Psoas muscle (tissue), 8 donors: ENCODE results near the gene ERAS. TPM values are rescaled to one million over a fixed set of nuclear protein-coding genes. Genes with fewer than 3 reads are reported as not detected.

ENCODE experiments used
- ATAC-seq, 4 donors: fragments of 200-7000 bp; cut with Tn5 transposase; one replicate each; pipeline ENCODE4 v1.9.1; 2020; ENCODE audit warnings: moderate library complexity in 3 of 4, mild to moderate bottlenecking in 2 of 4
- DNase-seq, 2 donors: peaks; one replicate each; pipeline ENCODE4 v3.0.0-alpha.2; 2020
- H3K27ac ChIP-seq: fragments of 200-600 bp; one replicate; pipeline ENCODE4 v1.8.0; 2022
- H3K27me3 ChIP-seq, 3 donors: fragments of 200-600 bp in 1 of 3; one replicate each; pipeline versions ENCODE4 v1.6.1 to v1.8.0; 2013 to 2022; ENCODE audit warnings: low read length in 2 of 3, mild to moderate bottlenecking in 2 of 3, moderate library complexity in 1 of 3; ENCODE audit not compliant: insufficient read depth in 3 of 3
- H3K36me3 ChIP-seq, 2 donors: fragments of 200-600 bp in 1 of 2; one replicate each; pipeline versions ENCODE4 v1.6.1 to v1.8.0; 2013 to 2022; ENCODE audit warnings: low read depth in 1 of 2, mild to moderate bottlenecking in 1 of 2, moderate library complexity in 1 of 2; ENCODE audit not compliant: insufficient read depth in 1 of 2
- H3K4me1 ChIP-seq: fragments of 200-600 bp; one replicate; pipeline ENCODE4 v1.8.0; 2022
- H3K4me3 ChIP-seq: fragments of 200-600 bp; one replicate; pipeline ENCODE4 v1.8.0; 2022; ENCODE audit warnings: mild to moderate bottlenecking
- H3K9me3 ChIP-seq: fragments of 200-600 bp; one replicate; pipeline ENCODE4 v1.8.0; 2022
- WGBS, 3 donors: extraction: QIAGEN DNeasy Blood & Tissue Kit; methylation state at CpG; one replicate each; pipeline versions ENCODE4 v1.1.6 to v1.1.7; 2013; 5-methylcytosine and 5-hydroxymethylcytosine counted together
- intact Hi-C, 2 donors: fragments of 100-400 bp; cut with DNase I; formaldehyde crosslinking; loops; one replicate each; pipeline versions ENCODE4 v1.11.0 to v1.14.2; 2022
- polyA plus RNA-seq, 3 donors: library from polyadenylated mRNA; stranded (reverse); fragments of 200-250 nt; gene quantifications; one replicate each; pipeline ENCODE4 v1.2.3, GENCODE V29; 2013
- total RNA-seq, 4 donors: library from RNA; stranded (reverse); fragmentation: NEBNext Ultra II Directional in 2 of 4; extraction: Animal tissue kit (Norgen Biotek cat#: 25700) in 2 of 4; gene quantifications; one replicate each; pipeline versions ENCODE4 v1.2.1 to v1.2.4, GENCODE V29; 2021 to 2023
- TF ChIP-seq, protein P1 (sequence below): fragments of 200-600 bp; IDR thresholded peaks from one replicate; pipeline ENCODE4 v1.8.0; 2022; ENCODE audit warnings: antibody characterized with exemption
- donor health status: healthy with polysubstance abuse.
- donor health status: DM: no; HTN: no; CAD: no; lungs with moderate emphysema.
- donor health status: Bipolar disorder and iron deficiency.
- donor health status: healthy.
- donor health status: DM: yes; HTN: yes; CAD: no.
- donor health status: DM: no; HTN: no; CAD: no.
- donor health status: DM: no; HTN: no; CAD: no.
- donor health status: DM: yes; HTN: yes; CAD: no.

ERAS gene
- total and polyA plus RNA-seq, 7 donors: not detected

DNA sequence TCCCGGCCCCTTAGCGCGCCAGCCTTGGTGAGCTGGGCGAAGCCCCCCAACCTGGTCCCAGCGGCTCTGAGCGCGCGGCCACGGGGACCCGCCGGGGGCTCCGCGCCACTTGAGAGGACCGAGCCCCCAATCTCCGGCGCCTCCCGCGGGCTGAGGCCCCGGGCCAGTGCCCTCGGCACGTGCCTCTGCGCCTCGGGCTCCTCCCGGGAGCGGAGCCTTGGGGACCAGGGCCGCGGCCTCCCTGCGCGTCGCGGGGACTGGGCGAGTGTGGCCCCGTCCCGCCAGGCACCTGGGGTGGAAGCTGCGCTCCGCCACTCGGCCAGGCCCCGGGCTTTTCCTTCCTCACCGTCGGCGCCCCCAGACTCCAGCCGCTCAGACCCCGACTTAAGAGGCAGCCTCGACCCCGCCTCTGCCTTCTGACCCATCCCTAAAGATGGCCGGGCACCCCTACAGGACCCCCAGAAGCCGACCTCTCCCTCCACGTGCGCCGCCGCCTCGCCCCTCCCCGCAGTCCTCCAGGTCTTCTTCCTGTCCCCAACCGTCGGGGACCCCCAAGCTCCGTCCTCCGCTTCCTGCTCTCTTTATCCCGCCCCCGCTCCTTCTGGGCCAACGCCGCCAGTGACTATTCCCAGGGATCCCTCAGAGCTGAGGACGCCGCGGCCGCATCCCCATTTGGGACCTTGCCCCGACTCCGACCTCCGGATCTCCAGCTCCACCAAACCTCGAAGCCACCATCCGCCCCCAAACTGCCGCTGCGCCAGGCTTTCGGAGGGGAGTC, 752 bp downstream of the ERAS start:
- Histone ChIP-seq H3K4me3 (no peak overlapping the region), H3K4me1 (no peaks in the 10 kb centered on the region), H3K27ac (no peak overlapping the region), H3K27me3 (peaks cover 0 to 26% (median 3%) of the 10 kb centered on the region in 3 donors), H3K36me3 (peaks cover 0 to 24% of the 10 kb centered on the region in 2 donors), H3K9me3 (no peaks in the 10 kb centered on the region)
- ATAC-seq: no peak
- intact Hi-C loops: no loop called here
- WGBS, 3 donors: 33 to 65% (median 48%) methylated on average over 26 to 73 of the region's 73 CpGs
- no peak for DNase-seq
- TF ChIP-seq, protein P1, sequence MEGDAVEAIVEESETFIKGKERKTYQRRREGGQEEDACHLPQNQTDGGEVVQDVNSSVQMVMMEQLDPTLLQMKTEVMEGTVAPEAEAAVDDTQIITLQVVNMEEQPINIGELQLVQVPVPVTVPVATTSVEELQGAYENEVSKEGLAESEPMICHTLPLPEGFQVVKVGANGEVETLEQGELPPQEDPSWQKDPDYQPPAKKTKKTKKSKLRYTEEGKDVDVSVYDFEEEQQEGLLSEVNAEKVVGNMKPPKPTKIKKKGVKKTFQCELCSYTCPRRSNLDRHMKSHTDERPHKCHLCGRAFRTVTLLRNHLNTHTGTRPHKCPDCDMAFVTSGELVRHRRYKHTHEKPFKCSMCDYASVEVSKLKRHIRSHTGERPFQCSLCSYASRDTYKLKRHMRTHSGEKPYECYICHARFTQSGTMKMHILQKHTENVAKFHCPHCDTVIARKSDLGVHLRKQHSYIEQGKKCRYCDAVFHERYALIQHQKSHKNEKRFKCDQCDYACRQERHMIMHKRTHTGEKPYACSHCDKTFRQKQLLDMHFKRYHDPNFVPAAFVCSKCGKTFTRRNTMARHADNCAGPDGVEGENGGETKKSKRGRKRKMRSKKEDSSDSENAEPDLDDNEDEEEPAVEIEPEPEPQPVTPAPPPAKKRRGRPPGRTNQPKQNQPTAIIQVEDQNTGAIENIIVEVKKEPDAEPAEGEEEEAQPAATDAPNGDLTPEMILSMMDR: no peak

DNA sequence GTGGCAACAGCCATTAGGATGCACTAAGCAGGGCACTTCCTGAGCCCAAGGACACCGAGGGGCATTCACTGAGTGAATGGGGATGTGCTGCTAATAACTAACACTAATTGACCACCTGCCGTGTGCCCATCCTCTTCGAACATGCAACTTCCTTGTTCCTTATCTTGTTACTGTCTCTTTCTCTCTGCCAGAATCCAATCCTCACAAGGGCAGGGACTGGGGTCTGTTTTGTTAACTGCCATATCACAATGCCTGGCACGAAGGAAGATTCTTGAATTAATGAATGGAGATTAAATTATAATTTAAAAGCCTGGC, 1.3 kb downstream of the ERAS start:
- 48 to 66% (median 60%) methylated on average over 2 to 4 of the region's 4 CpGs for WGBS, 3 donors
- Histone ChIP-seq H3K27ac (no peak overlapping the region), H3K27me3 (peaks cover 0 to 29% (median 3%) of the 10 kb centered on the region in 3 donors), H3K36me3 (peaks cover 0 to 19% of the 10 kb centered on the region in 2 donors), H3K9me3 (no peaks in the 10 kb centered on the region), H3K4me1 (no peaks in the 10 kb centered on the region), H3K4me3 (no peak overlapping the region)
- DNase-seq (no peak), ATAC-seq (no peak)
- intact Hi-C loops: no loop called here
- TF ChIP-seq, protein P1: no peak

DNA sequence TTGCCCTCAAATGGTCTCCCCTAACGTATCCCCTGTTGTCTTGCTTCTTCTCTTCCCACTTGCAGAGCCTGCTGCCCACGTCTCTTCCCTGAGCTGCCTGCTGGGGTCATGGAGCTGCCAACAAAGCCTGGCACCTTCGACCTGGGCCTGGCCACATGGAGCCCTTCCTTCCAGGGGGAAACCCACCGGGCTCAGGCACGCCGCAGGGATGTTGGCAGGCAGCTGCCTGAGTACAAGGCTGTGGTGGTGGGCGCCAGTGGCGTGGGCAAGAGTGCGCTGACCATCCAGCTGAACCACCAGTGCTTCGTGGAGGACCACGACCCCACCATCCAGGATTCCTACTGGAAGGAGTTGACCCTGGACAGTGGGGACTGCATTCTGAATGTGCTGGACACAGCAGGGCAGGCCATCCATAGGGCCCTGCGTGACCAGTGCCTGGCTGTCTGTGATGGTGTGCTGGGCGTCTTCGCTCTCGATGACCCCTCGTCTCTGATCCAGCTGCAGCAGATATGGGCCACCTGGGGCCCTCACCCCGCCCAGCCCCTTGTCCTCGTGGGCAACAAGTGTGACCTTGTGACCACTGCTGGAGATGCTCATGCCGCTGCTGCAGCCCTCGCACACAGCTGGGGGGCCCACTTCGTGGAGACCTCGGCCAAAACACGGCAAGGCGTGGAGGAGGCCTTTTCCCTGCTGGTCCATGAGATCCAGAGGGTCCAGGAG, 2.9 kb downstream of the ERAS start:
- Histone ChIP-seq H3K4me3 (no peak overlapping the region), H3K4me1 (no peaks in the 10 kb centered on the region), H3K36me3 (peaks cover 0 to 8% of the 10 kb centered on the region in 2 donors), H3K9me3 (no peaks in the 10 kb centered on the region), H3K27ac (no peak overlapping the region), H3K27me3 (peaks cover 0 to 39% (median 5%) of the 10 kb centered on the region in 3 donors)
- 76 to 93% (median 84%) methylated on average over 15 to 24 of the region's 24 CpGs for WGBS, 3 donors
- no peak for DNase-seq
- TF ChIP-seq, protein P1: no peak
- ATAC-seq: no peak
- intact Hi-C loops: no loop called here

DNA sequence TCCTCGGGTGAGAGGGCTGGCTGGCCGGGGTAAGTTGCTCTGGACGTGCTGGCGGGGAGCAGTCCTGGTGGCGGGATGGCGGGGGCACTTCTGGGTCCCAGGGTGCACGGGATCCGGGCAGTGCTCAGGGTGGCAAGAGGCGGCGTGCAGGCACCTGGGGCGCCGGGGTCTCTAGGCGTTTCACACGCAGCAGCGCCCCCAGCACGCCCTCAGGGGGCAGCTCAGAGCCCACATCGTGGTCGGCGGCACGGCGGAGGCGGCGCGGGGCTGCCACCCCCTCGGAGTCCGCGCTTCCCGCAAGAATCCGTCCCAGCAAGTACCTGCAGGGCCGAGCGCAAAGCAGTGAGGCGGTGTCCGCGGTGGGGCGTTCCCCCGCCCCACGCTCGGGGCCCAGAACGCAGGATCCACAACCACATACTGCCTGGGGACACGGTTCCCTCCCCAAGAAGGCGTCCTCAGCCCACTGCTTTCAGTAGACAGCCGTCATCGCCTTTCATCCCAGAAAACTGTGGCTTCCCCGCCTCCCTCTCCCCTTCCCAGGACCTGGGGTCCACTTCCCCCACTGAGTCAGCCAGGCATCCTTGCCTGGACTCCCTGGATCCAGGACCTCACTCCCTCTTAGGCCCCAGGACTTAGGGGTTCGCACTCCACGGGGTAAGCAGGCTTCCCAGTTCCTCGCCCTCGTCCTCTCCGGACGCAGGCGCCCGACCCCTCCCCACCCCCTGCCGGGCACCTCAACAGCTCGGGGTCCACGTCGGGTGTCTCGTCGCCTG, 5.0 kb downstream of the ERAS start:
- Histone ChIP-seq H3K27me3 (peaks cover 0 to 54% (median 5%) of the 10 kb centered on the region in 3 donors), H3K4me3 (no peak overlapping the region)
- intact Hi-C loops: no loop called here

More for the DNA sequence above, 5.0 kb downstream of the ERAS start:
- Histone ChIP-seq H3K4me1 (no peaks in the 10 kb centered on the region), H3K36me3 (no peaks in the 10 kb centered on the region), H3K27ac (no peak overlapping the region), H3K9me3 (no peaks in the 10 kb centered on the region)
- TF ChIP-seq, protein P1: no peak
- 4 to 37% (median 12%) methylated on average over 20 to 58 of the region's 58 CpGs for WGBS, 3 donors
- no peak for ATAC-seq
- no peak for DNase-seq
